Chondrocyte (in vitro differentiated cells): ENCODE data around the gene PPARA. TPM values are rescaled to one million over a fixed set of nuclear protein-coding genes. Genes with fewer than 3 reads are reported as not detected.

ENCODE experiments used
- DNase-seq: peaks from one replicate; pipeline ENCODE4 v3.0.0; 2021; ENCODE audit warnings: mixed read lengths, low spot score
- H3K27ac Mint-ChIP-seq: one replicate; pipeline ENCODE4 v1.8.0; 2021; ENCODE audit warnings: mild to moderate bottlenecking, moderate library complexity, mixed read lengths; ENCODE audit not compliant: unreplicated experiment
- H3K27me3 Mint-ChIP-seq: 2 replicates; pipeline ENCODE4 v1.8.0; 2021; ENCODE audit warnings: low read depth, mixed read lengths
- H3K36me3 Mint-ChIP-seq: 2 replicates; pipeline ENCODE4 v1.8.0; 2021; ENCODE audit warnings: low read depth, mixed read lengths
- H3K4me1 Mint-ChIP-seq: 2 replicates; pipeline ENCODE4 v1.8.0; 2021; ENCODE audit warnings: low read depth, mild to moderate bottlenecking, mixed read lengths
- H3K4me3 Mint-ChIP-seq: one replicate; pipeline ENCODE4 v1.8.0; 2021; ENCODE audit warnings: mild to moderate bottlenecking, moderate library complexity, mixed read lengths; ENCODE audit not compliant: unreplicated experiment
- H3K9me3 Mint-ChIP-seq: 2 replicates; pipeline ENCODE4 v1.8.0; 2021; ENCODE audit warnings: low read depth, mixed read lengths
- total RNA-seq: library from RNA; stranded (reverse); gene quantifications from 3 replicates; pipeline ENCODE4 v1.2.1, GENCODE V29; 2021
- TF ChIP-seq, protein P1 (sequence below): fragments of 200-600 bp; sonication (generic); IDR thresholded peaks from 2 replicates; pipeline ENCODE4 v1.5.0; 2021; ENCODE audit warnings: antibody characterized with exemption, mild to moderate bottlenecking, moderate library complexity

The PPARA gene
- total RNA-seq, 1 donor from 2014 or later = 16.0 TPM

DNA sequence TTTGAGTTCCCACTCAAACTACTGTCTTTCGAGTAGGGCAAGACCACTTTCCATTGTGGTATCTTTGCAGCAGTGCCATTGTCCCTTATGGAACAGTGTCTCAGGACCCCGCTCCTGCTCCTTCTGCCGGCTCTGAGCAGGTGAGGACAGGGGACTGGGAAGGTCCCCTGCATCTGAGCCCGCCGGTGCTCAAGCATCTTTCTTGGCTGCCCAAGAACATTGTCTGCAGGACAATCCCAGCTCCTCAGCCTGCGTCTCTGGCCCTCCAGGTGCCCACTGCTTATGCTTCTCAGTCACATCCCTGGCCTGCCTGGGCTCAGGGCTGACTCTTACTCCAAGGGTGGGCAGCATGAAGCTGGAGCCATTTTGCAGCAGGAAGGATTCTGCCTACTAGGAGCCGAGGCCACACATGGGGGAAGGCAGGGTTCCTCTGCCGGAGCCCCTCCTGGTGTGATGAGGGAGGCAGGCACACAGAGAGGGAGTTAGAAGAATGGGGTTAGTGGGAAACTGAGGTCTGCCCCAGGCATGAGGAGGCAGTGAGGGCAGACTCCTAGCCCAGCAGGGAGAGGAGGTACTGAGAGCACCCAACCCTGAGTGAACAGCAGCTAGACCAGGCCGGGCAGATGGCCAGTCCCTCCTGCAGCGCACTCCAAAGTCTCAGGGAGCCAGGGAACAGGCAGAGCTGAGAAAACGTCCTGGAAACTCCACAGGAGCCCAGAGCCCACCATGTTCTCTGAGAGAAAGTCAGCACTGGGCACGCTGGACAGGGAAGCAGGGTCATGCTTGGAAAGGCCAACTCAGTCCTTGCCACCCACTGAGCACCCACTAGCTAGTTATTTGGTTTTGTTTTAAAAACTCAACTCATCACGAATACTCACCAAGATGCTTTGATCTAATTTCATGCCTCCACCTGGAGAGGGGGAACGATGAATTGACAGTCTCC, 7.5 kb upstream of the PPARA start:
- Mint-ChIP-seq H3K4me3 (no peak overlapping the region), H3K36me3 (no peaks in the 10 kb centered on the region), H3K9me3 (no peaks in the 10 kb centered on the region), H3K27ac (no peak overlapping the region), H3K4me1 (peaks cover 4% of the 10 kb centered on the region), H3K27me3 (no peaks in the 10 kb centered on the region)
- no peak for DNase-seq
- TF ChIP-seq, protein P1, sequence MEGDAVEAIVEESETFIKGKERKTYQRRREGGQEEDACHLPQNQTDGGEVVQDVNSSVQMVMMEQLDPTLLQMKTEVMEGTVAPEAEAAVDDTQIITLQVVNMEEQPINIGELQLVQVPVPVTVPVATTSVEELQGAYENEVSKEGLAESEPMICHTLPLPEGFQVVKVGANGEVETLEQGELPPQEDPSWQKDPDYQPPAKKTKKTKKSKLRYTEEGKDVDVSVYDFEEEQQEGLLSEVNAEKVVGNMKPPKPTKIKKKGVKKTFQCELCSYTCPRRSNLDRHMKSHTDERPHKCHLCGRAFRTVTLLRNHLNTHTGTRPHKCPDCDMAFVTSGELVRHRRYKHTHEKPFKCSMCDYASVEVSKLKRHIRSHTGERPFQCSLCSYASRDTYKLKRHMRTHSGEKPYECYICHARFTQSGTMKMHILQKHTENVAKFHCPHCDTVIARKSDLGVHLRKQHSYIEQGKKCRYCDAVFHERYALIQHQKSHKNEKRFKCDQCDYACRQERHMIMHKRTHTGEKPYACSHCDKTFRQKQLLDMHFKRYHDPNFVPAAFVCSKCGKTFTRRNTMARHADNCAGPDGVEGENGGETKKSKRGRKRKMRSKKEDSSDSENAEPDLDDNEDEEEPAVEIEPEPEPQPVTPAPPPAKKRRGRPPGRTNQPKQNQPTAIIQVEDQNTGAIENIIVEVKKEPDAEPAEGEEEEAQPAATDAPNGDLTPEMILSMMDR = no peak

DNA sequence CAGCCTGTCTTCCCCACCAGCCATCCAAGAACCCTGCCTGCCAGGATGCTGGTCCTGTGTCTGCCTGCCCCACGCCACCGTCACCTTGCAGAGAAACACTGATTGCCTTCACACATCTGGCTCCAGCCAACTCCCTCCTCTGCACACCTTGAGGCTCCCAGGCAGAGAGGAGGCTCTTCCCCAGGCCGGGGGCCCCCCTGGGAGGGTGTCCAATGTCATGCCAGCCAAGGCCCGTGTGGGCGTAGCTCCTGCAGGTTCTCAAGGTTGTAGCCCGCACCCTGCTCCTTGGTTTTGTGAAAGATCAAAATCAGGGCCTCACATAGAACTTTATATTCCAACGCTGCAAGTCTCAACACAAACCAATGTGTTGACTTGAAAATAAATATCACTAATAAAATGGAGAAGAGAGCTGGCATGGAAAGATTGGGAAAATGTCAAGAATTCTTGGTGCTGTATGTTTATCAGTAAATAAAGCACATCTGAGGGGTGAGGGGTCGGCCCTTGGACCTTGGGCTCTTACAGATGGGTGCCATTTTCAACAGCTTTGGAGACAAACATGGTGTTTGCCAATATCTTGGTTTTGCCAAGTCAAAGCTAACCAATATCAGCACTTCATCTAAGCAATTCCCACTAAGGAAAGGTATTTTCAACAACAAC, 6.7 kb upstream of the PPARA start:
- Mint-ChIP-seq H3K36me3 (no peaks in the 10 kb centered on the region), H3K4me1 (peaks cover 4% of the 10 kb centered on the region), H3K4me3 (no peak overlapping the region), H3K27me3 (no peaks in the 10 kb centered on the region), H3K27ac (no peak overlapping the region), H3K9me3 (no peaks in the 10 kb centered on the region)
- TF ChIP-seq, protein P1 = no peak
- DNase-seq = no peak

DNA sequence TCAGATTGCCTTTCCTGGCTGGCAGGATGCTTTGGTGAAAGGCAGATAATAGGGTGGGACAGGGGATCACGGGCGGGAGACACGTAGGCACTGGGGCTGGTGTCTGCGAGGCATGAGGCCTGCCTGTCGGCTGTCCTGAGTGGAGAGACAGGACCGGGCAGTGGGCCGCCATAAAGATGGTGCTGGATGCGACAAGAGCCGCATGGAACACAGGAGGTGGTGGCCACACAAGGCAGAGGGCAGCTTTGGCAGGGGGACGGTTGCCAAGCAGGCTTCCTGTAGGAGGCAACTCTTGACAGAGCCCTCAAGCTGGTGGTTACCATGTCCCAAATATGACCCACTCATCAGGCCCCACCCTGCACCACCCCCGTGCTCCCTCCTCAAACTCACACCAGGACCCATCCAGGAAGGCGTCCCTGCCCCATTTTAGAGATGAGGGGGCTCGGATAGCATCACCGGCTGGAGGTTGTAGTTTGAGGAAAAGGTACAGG, 4.9 kb upstream of the PPARA start:
- TF ChIP-seq, protein P1 = no peak
- no peaks in the 10 kb centered on the region for H3K36me3 Mint-ChIP-seq
- H3K4me3 Mint-ChIP-seq = no peak overlapping the region
- H3K27ac Mint-ChIP-seq = no peak overlapping the region
- H3K9me3 Mint-ChIP-seq = no peaks in the 10 kb centered on the region
- H3K4me1 Mint-ChIP-seq = peaks cover 6% of the 10 kb centered on the region
- no peak for DNase-seq
- H3K27me3 Mint-ChIP-seq = no peaks in the 10 kb centered on the region

DNA sequence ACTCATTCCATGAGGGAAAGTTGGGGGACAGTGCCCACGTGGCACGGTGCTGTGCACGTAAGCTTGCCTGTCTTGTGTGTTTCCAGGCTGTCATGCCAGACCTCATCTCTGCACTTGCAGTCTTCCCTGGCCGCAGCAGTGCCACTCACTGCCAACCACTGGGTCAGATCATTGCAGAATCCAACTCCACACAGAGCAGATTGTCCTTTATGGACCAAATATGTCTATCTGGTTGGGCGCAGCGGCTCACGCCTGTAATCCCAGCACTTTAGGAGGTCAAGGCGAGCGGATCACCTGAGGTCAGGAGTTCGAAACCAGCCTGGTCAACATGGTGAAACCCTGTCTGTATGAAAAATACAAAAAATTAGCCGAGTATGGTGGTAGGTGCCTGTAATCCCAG, 4.4 kb upstream of the PPARA start:
- TF ChIP-seq, protein P1 = no peak
- H3K27me3 Mint-ChIP-seq = no peaks in the 10 kb centered on the region
- no peak overlapping the region for H3K4me3 Mint-ChIP-seq
- no peak for DNase-seq
- H3K36me3 Mint-ChIP-seq = no peaks in the 10 kb centered on the region
- no peak overlapping the region for H3K27ac Mint-ChIP-seq
- H3K9me3 Mint-ChIP-seq = no peaks in the 10 kb centered on the region
- peaks cover 6% of the 10 kb centered on the region for H3K4me1 Mint-ChIP-seq

DNA sequence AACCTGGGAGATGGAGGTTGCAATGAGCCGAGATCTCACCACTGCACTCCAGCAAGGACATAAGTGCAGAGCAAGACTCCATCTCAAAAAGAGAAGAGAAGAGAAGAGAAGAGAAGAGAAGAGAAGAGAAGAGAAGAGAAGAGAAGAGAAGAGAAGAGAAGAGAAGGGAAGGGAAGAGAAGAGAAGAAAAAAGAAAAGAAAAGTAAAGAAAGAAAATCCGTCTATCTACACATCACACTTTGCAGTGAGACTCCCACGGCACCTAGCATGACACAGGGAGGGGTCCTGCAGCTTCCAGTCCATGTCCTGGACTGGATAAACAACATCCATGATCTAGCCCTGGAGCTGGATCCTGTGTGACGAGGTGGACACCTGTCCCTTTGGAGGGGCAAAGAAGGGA, 4.0 kb upstream of the PPARA start:
- Mint-ChIP-seq H3K9me3 (no peaks in the 10 kb centered on the region), H3K36me3 (no peaks in the 10 kb centered on the region), H3K27ac (no peak overlapping the region), H3K4me1 (peaks cover 6% of the 10 kb centered on the region), H3K27me3 (no peaks in the 10 kb centered on the region), H3K4me3 (no peak overlapping the region)
- no peak for DNase-seq
- TF ChIP-seq, protein P1 = no peak
